HG02970 (cell line): ENCODE measurements around the gene NAPB.

ENCODE experiments used
- ATAC-seq: cut with Tn5 transposase; IDR thresholded peaks from one replicate; pipeline ENCODE4 v1.9.1; 2021; ENCODE audit warnings: mild to moderate bottlenecking, moderate library complexity, moderate number of reproducible peaks; ENCODE audit not compliant: unreplicated experiment, low FRiP score

The NAPB gene

DNA sequence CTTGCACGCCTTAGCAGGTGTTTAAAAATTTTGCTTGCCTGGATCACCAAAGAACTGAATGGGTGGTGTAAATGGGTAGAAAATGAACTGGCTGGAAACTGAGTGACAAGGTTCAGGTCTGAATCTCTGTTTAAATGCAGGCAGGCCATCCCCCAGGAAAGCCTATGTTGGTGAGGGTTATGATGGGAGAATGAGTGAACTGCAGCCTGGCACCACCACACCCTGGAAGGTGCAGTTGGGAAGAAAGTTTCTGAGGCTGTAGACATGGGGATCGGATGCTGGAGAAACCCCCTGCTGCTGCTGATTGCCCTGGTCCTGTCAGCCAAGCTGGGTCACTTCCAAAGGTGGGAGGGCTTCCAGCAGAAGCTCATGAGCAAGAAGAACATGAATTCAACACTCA is 18.7 kb upstream of the NAPB start:
- ATAC-seq: no peak

DNA sequence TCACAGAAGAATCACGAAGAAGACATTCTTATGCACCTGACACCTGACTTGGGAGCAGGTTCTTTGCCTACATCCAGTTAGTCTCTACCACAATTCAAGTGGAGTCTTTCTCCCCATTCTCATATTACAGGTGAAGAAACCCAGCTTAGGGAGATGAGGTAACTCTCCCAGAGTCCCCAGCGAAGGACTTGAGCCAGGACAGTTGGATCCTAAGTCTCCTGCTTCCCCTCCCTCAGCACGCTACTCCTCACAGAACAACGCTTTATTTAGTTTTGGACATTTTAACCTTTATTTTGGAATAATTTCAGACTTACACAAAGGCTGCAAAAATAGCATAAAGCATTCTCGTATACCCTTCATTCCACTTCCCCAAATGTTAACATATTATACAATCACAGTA is 17.4 kb upstream of the NAPB start:
- no peak for ATAC-seq

DNA sequence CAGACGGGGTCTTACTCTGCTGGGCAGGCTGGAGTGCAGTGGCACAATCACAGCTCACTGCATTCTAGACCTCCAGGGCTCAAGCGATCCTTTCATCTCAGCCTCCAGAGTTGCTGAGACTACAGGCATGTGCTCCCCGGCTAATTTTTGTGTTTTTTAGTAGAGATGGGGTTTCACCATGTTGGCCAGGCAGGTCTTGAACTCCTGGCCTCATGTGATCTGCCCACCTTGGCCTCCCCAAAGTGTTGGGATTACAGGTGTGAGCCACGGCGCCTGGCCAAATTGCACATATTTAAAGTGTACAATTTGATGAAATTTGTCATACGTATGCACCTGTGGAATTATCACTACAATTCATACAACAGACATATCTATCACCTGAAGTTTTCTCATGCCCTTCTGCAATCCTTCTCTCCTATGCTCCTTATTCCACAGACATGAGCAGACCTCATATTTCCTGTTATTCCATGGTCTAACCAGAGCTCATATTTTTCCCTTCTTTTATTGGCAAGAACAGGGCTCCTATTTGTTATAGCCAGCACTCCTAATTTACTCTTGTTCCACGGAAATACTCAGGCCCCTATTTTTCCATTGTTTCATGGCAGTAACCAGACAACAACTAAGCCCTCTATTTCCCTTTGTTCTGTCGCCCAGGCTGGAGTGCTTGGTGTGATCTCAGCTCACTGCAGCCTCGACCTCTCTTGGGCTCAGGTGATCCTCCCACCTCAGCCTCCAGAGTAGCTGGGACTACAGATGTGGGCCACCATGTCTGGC is 16.0 kb upstream of the NAPB start:
- ATAC-seq: no peak

DNA sequence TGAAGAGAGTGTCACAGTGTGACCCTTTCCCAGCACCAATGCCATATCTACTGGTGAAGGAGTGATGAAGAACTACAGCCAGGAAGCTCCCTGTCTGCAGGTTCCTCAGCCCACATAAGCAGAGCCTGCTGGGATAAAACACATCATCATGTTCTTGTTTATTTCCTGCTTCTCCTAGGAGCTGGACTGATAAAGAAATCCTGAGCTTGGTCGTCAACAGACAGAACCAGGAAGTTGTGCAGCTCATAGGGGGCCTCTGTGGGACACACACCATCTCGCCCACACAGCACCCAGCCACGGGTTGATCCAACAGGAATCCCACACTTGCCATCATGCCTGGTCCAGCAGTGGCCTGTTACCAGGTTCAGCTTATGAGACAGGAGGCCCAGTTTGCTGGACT is 15.4 kb upstream of the NAPB start:
- ATAC-seq: no peak

DNA sequence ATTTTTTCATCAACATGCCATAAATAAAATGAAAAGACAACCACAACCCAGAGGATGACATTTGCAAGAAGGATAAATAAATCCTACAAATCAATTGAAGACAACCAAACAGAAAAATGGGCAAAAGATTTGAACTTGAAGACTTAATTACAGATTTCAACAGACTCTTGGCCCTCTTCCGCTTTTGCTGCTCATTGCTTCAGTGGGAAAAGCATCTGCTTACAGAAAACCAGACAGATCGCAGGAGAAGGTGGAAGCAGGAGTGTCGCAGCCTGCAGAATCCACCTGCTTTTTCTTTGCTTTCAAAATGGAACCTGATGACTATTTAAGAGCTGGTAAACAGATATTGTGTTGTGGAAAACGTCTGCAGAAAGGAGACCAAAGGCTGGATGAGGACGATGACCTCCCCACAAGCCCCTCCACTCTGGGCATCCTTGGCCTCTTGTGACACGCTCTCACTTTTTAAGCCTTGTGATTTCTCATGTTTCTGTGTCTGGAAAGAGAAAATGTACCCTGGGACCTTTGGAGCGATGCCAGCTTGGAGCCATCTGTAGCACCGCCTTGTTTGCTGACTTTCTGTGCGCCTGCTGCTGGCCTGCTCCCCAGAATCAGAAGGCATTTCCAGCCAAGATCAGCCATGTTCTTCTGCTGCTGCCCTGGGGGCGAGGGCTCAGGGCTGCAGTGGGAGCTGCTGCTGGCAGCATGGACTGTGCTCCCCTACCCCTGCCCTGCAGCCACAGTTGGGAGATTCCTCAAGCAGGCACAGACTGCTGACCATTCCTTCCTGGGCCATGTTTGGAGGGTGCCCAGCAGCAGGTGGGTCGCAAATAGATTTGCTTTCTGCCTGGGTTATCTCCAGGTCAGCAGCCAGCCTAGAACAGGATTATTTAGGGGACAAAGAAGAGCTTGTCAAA is 14.6 kb upstream of the NAPB start:
- no peak for ATAC-seq

DNA sequence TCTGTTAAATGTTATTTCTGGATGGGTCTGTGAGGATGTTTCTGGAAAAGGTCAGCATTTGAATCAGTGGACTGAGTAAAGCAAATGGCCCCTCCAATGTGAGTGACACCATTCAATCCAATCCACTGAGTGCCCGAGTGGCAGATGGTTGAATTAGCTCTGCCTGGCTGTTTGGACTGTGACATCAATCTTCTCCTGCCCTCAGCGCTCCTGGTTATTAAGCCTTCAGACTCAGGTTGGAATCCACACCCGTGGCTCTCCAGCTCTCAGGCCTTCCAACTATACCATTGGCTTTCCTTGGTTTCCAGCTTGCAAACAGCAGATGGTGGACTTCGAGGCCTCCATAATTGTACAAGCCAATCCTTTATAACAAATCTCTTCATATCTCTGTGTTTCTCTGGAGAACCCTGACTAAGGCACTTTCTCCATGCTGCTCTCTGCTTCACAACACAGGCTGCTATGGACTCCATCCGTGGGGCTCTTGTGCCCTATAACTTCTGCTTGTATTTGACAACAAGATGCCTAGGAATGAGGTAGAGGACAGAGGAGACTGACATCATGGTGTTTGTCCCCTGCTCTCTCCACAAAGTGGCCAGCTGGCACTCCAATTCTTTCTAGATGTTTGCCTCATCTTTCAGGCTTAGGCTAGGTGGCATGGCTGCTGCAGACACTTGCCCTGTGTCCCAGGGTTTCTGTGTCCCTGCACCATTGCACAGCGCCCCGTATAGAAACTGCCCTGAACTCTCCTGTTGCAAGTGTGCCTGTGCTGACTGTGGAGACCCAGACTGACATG is 13.4 kb upstream of the NAPB start:
- no peak for ATAC-seq

DNA sequence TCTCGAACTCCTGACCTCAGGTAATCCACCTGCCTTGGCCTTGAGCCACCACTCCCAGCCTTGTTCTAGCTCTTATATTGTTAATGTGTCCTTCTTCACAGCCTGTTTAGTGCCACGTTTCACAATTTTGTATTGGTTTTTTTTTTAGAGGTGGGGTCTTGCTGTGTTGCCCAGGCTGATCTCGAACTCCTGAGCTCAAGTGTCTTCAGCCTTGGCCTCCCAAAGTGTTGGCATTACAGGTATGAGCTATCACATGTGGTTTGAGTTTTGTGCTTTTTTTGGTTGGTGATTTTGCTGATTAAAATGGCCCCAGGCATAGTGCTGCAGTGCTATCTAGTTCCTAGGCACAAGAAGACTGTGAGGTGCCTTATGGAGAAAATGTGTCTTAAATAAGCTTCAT is 12.3 kb upstream of the NAPB start:
- ATAC-seq: no peak

DNA sequence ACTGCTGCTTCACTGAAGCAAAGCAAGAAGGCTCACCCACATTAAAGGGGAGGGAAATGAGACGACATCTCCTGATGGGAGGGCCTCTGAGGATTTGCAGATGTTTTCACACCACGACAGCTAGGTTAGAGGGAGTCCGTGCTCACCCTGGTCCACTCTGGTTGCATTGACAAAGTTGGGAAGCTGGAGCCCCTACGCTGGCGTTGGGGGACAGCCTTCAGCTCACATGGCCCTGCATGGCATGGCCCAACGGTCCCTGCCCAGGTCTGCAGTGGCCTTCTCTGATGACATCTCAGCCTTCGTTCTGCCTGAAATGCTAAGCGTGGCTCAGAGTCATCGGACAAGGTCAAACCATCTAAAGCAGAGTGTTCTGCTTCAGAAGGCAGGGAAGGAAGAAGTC is 3.8 kb upstream of the NAPB start:
- no peak for ATAC-seq

DNA sequence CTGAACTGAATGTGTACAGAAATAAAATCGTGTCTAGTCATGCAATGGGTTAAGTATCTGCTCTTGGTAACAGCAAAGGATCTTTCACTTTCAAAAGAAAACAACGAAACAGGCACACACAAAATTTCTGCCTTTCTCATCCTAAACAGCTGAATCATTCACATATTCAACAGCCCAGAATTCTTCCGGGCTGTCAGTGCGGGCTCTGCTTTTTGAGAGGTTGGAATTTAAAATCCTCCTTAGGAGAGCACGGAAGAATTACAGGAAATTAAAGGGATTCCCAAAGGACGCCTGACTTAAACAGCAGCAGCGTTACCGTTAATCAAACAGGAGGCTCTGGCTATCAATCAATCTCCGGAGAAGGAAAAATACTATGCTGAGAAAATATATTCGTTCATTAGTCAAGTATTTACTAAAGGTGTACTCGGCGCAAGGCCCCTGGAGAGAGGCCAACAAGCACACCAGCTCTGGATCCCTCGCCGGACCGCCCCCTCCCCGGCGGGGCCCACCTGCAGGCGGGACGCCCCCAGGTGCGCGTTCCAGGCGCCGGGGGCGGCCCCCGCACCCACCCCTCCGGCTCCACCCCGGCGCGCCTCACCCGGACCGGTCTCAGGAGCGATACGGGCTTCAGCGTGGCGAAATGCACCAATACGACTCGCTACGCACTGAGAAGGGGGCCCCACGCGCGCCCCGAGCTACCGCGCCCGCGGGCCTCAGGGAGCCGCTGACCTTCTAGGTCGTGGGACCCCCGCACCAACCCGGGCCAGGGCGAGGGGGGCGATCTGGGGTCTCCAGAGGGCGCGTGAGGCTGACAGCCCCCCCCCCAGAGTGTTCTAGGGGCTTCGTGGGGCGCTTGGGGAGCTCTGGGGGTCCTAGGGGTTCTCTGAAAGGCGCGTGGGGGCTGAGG is 1.0 kb downstream of the NAPB start:
- no peak for ATAC-seq

DNA sequence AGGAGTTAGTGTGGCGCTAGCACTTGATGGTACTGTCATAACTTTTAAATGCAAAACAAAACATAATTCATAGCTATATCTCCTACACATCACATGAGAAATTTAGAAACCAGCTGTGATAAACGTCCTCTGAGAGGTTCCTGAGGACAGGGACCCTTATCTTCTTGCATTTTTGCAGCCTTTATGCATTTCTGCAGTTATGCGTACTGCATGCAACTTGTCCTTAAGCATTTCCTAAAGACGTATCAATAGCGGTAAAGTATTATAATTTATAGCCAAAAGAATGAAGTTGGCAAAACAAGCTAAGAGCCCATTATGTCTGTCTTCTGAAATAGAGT is 1.7 kb downstream of the NAPB start:
- no peak for ATAC-seq

DNA sequence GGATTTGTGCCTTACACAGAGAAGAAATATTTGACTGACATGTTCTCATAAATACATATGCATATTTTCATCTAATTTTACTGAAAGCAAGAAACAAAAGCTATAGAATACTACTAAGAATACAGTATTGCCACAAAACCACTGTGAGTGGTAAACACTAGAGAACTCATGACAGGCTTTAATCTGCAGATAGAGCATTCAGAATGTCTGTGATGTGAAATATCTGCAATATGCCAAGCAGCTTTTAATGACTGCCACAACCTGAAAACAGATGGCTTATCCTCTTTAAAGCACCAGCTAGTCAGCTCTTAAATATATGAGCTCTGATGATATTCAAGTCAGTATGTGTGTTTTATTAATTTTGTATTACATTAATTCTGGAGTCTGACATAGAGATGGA is 3.4 kb downstream of the NAPB start:
- no peak for ATAC-seq

DNA sequence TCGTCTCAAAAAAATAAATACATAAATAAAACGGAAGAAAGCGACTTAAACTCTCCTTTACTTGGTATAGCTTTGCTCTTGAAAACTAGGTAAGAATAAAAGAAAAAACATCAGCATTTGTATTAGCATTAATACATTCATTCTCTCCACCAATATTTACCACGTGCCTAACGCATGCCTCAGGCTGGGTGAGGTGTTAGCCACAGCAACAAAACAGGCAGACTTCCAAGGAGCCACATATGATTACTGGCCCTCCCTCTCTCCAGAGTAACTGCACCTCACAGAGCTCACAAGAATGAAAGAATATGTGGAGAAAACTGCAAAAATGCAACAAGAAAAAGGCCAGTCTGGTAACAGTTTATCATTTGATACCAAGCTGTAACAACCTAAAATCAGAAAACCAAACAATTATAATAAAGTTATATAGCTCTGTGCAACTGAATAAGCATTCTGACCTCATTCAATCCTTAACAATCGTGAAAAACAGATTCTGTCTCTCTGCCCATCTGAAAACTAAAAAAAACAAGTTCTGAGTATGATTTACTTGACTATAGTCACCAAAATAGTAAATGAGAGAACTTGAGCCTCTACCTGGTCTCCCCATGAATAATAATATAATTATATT is 5.2 kb downstream of the NAPB start:
- no peak for ATAC-seq

DNA sequence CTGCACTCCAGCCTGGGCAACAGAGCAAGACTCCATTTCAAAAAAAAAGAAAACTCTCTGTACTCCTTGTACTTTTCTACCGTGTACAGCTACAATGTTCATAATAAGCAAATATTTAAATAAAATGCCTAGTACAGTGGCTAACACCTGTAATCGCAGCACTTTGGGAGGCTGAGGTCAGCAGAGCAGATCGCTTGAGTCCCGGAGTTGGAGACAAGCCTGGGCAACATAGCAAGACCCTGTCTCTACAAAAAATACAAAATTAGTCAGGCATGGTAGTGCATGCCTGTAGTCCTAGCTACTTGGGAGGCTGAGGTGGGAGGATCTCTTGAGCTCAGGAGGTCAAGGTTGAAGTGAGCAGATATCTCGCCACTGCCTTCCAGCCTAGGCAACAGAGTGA is 5.7 kb downstream of the NAPB start:
- no peak for ATAC-seq

DNA sequence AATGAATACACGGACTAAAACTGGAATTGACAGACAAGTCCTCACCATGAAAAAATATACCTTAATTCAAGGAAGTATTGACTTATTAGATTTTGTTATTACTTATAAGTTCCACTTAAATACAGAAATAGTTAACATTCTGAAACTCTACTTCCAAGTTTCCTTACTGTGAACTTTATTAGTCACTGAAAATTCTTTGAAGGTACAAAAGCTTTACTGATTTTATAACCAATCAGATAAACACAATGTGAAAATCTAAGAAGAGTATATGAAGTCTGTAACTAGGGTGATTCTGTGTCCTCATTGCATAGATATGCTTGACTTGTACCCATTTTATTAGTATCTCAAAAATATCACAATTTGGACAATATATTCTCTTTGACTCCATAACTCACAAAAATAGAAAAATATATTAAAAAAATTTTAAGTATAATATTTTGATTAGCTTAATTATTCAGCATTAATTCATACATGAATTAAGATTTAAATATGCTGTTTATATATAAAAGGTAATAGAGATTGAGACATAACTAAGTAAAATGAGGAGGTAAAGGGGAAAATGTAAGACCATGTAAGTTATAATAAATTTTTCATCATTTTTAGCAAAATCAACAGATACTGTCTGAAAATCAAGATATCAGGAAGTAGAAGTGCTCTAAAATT is 6.6 kb downstream of the NAPB start:
- no peak for ATAC-seq

DNA sequence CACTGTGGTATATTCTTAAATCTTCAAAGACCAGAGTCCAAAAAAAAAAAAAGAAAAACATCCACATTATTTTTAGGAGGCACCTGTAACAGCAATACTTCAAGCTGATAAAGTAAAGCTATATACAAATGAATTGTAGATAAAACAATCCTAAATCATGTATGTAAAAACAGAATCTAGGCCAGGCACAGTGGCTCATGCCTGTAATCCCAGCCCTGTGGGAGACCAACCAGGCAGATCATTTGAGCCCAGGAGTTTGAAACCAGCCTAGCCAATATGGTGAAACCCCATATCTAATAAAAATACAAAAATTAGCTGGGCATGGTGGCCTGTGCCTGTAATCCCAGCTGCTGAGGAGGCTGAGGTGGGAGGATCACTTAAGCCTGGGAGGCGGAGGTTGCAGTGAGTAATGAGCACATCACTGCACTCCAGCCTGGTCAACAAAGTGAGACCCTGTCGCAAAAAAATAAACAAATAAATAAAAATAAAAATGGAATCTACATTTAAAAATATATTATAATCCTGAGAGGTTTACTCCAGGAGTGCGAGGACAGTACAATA is 7.3 kb downstream of the NAPB start:
- ATAC-seq: no peak

DNA sequence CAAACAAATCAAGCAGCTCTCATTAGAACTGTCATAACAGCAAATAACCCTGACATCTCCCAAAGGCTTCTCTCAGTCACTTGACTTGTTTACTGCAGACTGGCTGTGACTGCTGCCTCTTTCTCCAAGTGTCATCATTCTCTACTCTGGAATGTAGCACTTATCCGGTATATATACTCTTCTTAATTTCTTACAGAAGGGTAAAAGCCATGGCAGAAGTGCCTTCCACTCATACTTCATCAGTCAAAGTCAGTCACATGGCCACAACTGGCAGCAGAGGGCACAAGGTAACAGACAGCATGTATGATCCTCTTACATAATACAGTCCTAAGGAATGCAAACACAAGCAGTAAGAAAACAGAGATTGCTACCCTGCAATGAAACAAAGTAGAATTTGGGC is 9.3 kb downstream of the NAPB start:
- ATAC-seq: no peak

DNA sequence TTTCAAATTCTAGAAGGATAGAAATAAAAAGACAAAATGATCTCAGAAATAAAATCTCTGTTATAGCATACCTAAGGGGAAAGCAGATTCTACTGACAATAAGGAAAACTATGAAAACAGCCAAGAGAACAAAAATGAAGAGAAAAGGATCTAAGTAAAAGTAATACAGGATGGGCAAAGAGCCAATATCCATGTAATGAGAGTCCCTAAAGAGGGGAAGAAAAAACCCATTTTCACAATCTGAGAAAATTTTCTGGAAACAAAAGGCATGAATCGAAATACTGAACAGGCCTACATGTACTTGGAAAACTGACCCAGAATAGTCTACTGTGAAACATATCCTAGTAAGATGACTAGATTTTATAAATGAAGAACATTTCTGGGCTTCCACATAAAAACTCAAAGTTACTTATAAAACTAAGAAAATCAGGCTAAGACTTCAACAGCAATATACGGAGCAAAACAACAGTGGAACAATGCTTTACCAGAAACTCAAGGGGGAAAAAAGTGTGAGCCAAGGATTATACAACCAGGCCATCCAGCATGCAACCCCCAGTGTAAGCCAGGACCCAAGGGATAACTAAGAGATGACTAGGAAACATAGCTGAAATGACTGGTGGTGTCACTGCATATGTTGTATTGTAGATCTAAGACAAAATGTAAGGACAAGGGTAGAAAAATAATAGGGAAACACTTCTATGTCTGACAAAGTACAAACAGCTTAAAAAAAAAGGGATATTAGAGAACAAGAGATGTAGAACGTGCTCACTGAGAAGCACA is 10.2 kb downstream of the NAPB start:
- no peak for ATAC-seq

DNA sequence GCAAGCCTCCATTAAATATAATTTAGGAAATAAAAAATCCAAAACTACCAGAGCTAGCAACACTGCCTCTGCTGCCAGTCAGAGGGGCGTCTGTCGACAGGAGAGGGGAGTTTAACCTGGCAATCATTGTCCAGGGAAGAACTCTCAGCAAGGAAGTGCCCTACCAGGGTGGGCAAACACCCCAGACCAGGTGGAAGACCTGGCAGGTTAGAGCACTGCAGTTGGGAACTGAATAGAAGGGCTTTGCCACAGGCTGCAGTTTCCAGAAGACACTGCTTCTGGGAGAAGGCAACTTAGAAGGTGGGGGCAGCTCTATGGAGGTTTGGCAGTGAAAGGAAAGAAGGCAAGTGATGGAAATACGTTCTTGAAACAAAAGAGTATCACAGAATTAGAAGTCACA is 11.5 kb downstream of the NAPB start:
- ATAC-seq: no peak
